ENCODE measurements around the gene DMRT1.

- TF ChIP-seq POLR2A (IDR thresholded peaks at IDR 0.05; ENCODE audit: low read depth, low read length) (no peak), TAF1 (IDR thresholded peaks at IDR 0.05; ENCODE audit: borderline replicate concordance, low read depth, low read length) (no peak), POLR2AphosphoS5 (IDR thresholded peaks at IDR 0.05; ENCODE audit: low read depth, low read length) (no peak)
Measured at GRCh38 chr9:878239-878638, 36.7 kb downstream of the DMRT1 start.

Measured in GM12892 (cell line).